Naive thymus-derived CD4-positive, alpha-beta T cell (primary cell): Measurements from ENCODE around the gene ARMC9. TPM values are rescaled to one million over a fixed set of nuclear protein-coding genes. Genes with fewer than 3 reads are reported as not detected.
A peak's percentile ranks its signal among the peaks of the same experiment; 100 is the strongest.
"Not testable (repeated sequence)": the region's sequence is repeated elsewhere in the genome, so short reads cannot be mapped to it uniquely, and the experiment has no call there.

ENCODE experiments used
- ATAC-seq: fragments of 150-1000 bp; cut with Tn5 transposase; 2 replicates; pipeline ENCODE4 v1.10.0; 2021; ENCODE audit warnings: mild to moderate bottlenecking, moderate library complexity
- CTCF ChIA-PET: fragments of 350-600 bp; sonication (Branson Sonifier 250); formaldehyde crosslinking; loops from one replicate; lab custom pipeline; 2021; ENCODE audit warnings: antibody characterized with exemption; lab: Charles Lee
- POLR2A ChIA-PET: fragments of 350-600 bp; sonication (Branson Sonifier 250); formaldehyde crosslinking; loops from one replicate; lab custom pipeline; 2021; ENCODE audit warnings: antibody characterized with exemption, inconsistent platforms; lab: Charles Lee
- DNase-seq, 9 donors: peaks; one replicate each; pipeline versions ENCODE4 v3.0.0 to v3.0.0-alpha.2; 2020 to 2022; ENCODE audit warnings: mixed read lengths in 1 of 9
- H3K27ac ChIP-seq: one replicate; pipeline ENCODE4 v1.7.0; 2013; ENCODE audit warnings: mild to moderate bottlenecking, low read depth, low read length, moderate library complexity
- H3K27me3 ChIP-seq, 2 donors: one replicate each; pipeline ENCODE4 v1.7.0; 2013; ENCODE audit warnings: low read length in 2 of 2, mild to moderate bottlenecking in 2 of 2, moderate library complexity in 2 of 2; ENCODE audit not compliant: control insufficient read depth in 2 of 2, insufficient read depth in 2 of 2
- H3K36me3 ChIP-seq, 3 experiments: 1 replicate in 2 of 3; 2 replicates in 1 of 3; pipeline ENCODE4 v1.7.0; 2013; ENCODE audit warnings: low read length in 3 of 3, mild to moderate bottlenecking in 3 of 3, moderate library complexity in 1 of 3; ENCODE audit not compliant: insufficient read depth in 3 of 3, control insufficient read depth in 2 of 3
- H3K4me1 ChIP-seq, 2 donors: one replicate each; pipeline ENCODE4 v1.7.0; 2013; ENCODE audit warnings: low read length in 2 of 2, mild to moderate bottlenecking in 2 of 2, moderate library complexity in 1 of 2; ENCODE audit not compliant: control insufficient read depth in 2 of 2, insufficient read depth in 2 of 2
- H3K4me3 ChIP-seq: 2 replicates; pipeline ENCODE4 v1.7.0; 2013; ENCODE audit warnings: mild to moderate bottlenecking, low read length
- H3K9me3 ChIP-seq, 3 experiments: 1 replicate in 2 of 3; 2 replicates in 1 of 3; pipeline ENCODE4 v1.7.0; 2013; ENCODE audit warnings: low read length in 3 of 3; ENCODE audit not compliant: control insufficient read depth in 2 of 3
- H3K27ac Mint-ChIP-seq, 9 donors: one replicate each; pipeline ENCODE4 v1.8.0; 2020 to 2022; ENCODE audit warnings: mixed read lengths in 9 of 9, mild to moderate bottlenecking in 8 of 9, moderate library complexity in 5 of 9, inconsistent platforms in 2 of 9
- H3K27me3 Mint-ChIP-seq, 5 donors: one replicate each; pipeline ENCODE4 v1.8.0; 2021 to 2022; ENCODE audit warnings: mixed read lengths in 5 of 5, mild to moderate bottlenecking in 1 of 5
- H3K36me3 Mint-ChIP-seq, 5 donors: one replicate each; pipeline ENCODE4 v1.8.0; 2020 to 2022; ENCODE audit warnings: mixed read lengths in 5 of 5, mild to moderate bottlenecking in 3 of 5, inconsistent platforms in 1 of 5
- H3K4me1 Mint-ChIP-seq, 7 donors: one replicate each; pipeline ENCODE4 v1.8.0; 2020 to 2022; ENCODE audit warnings: mixed read lengths in 7 of 7, mild to moderate bottlenecking in 3 of 7, inconsistent platforms in 1 of 7
- H3K4me3 Mint-ChIP-seq, 10 donors: one replicate each; pipeline ENCODE4 v1.8.0; 2020 to 2022; ENCODE audit warnings: mild to moderate bottlenecking in 10 of 10, mixed read lengths in 10 of 10, moderate library complexity in 6 of 10, inconsistent platforms in 2 of 10
- H3K9me3 Mint-ChIP-seq, 11 donors: one replicate each; pipeline ENCODE4 v1.8.0; 2020 to 2022; ENCODE audit warnings: mixed read lengths in 11 of 11, mild to moderate bottlenecking in 4 of 11, inconsistent platforms in 1 of 11, moderate library complexity in 1 of 11
- intact Hi-C, 2 donors: fragments of 100-400 bp; cut with micrococcal nuclease; formaldehyde crosslinking; loops; one replicate each; pipeline ENCODE4 v1.15.1; 2023
- polyA plus RNA-seq, 2 donors: library from polyadenylated mRNA; unstranded; fragments of 300-500 nt; fragmentation: Illumina TruSeq; gene quantifications; one replicate each; pipeline ENCODE4 v1.2.3, GENCODE V29; 2021
- total RNA-seq, 6 experiments: library from RNA in 5 of 6; stranded (reverse) in 5 of 6; gene quantifications; 1 replicate in 5 of 6; 2 replicates in 1 of 6; pipeline ENCODE4 v1.2.3 and lab custom pipeline; 2021 to 2026

Gene ARMC9
- total and polyA plus RNA-seq, 7 experiments from 2014 or later: 0.45 to 2.0 (median 0.85) TPM

- H3K36me3 ChIP-seq, POLR2A ChIA-PET, H3K4me3 ChIP-seq, H3K27me3 ChIP-seq, ATAC-seq, intact Hi-C loops, H3K27ac ChIP-seq, H3K9me3 ChIP-seq, H3K27ac Mint-ChIP-seq, DNase-seq, H3K9me3 Mint-ChIP-seq, H3K4me1 ChIP-seq, CTCF ChIA-PET, H3K36me3 Mint-ChIP-seq, H3K4me3 Mint-ChIP-seq: not testable (repeated sequence)
- H3K27me3 Mint-ChIP-seq: peaks cover 0 to 14% (median 0%) of the 10 kb centered on the region in 5 donors
- H3K4me1 Mint-ChIP-seq: peaks cover 8 to 23% (median 18%) of the 10 kb centered on the region in 7 donors
Observed at GRCh38 chr2:231403421-231404182, 205.2 kb downstream of the ARMC9 start.

GRCh38 chr2:231404183-231404578 lies 205.8 kb downstream of the ARMC9 start:
- peaks cover 0 to 14% (median 0%) of the 10 kb centered on the region in 5 donors for H3K27me3 Mint-ChIP-seq
- H3K36me3 ChIP-seq, H3K4me3 Mint-ChIP-seq, H3K9me3 ChIP-seq, H3K36me3 Mint-ChIP-seq, ATAC-seq, POLR2A ChIA-PET, H3K27me3 ChIP-seq, CTCF ChIA-PET, H3K27ac Mint-ChIP-seq, H3K27ac ChIP-seq, intact Hi-C loops, DNase-seq, H3K4me1 ChIP-seq, H3K4me3 ChIP-seq, H3K9me3 Mint-ChIP-seq: not testable (repeated sequence)
- peaks cover 8 to 23% (median 18%) of the 10 kb centered on the region in 7 donors for H3K4me1 Mint-ChIP-seq

- DNase-seq, H3K27ac Mint-ChIP-seq: not testable (repeated sequence)
Observed at GRCh38 chr2:231405601-231406367, 207.4 kb downstream of the ARMC9 start.

GRCh38 chr2:231407686-231408085 lies 209.3 kb downstream of the ARMC9 start:
- H3K27ac Mint-ChIP-seq, H3K4me3 Mint-ChIP-seq, H3K9me3 ChIP-seq, H3K27ac ChIP-seq, H3K27me3 ChIP-seq, POLR2A ChIA-PET, H3K4me3 ChIP-seq, H3K36me3 ChIP-seq, ATAC-seq, DNase-seq: not testable (repeated sequence)
- peaks cover 5 to 29% (median 17%) of the 10 kb centered on the region in 5 donors for H3K27me3 Mint-ChIP-seq
- H3K4me1 Mint-ChIP-seq: peaks cover 13 to 29% (median 21%) of the 10 kb centered on the region in 7 donors
- peaks cover 4 to 13% of the 10 kb centered on the region in 2 donors for H3K4me1 ChIP-seq
- peaks cover 0 to 14% (median 5%) of the 10 kb centered on the region in 11 donors for H3K9me3 Mint-ChIP-seq
- CTCF ChIA-PET: interaction anchor here (1.6 kb wide), 1 partner anchor 15 kb away, joined by 5 read pairs; no protein-coding TSS in a partner anchor
- H3K36me3 Mint-ChIP-seq: peaks cover 0 to 12% (median 5%) of the 10 kb centered on the region in 5 donors
- intact Hi-C loops: loop anchor here in 1 of 2 donors (5.0 kb wide), 1 partner anchor 305 kb away; no protein-coding TSS in a partner anchor

More at GRCh38 chr2:231405601-231406367, 207.4 kb downstream of the ARMC9 start:
- POLR2A ChIA-PET: interaction anchor here (0.6 kb wide), 1 partner anchor 292 kb away, joined by 4 read pairs; no protein-coding TSS in a partner anchor
- H3K36me3 ChIP-seq, H3K27ac ChIP-seq, H3K4me3 ChIP-seq, H3K27me3 ChIP-seq, H3K9me3 Mint-ChIP-seq, H3K36me3 Mint-ChIP-seq, H3K9me3 ChIP-seq, ATAC-seq, H3K4me1 ChIP-seq: not testable (repeated sequence)
- Mint-ChIP-seq H3K4me1 (peaks cover 8 to 23% (median 18%) of the 10 kb centered on the region in 7 donors), H3K27me3 (peaks cover 0 to 20% (median 7%) of the 10 kb centered on the region in 5 donors), H3K4me3 (peak overlapping the region in 4 of 10 donors; percentile 8 to 48 (median 36))
- intact Hi-C loops: loop anchor here in 1 of 2 donors (5.0 kb wide), 1 partner anchor 303 kb away; no protein-coding TSS in a partner anchor
- CTCF ChIA-PET: interaction anchor here (0.7 to 1.3 kb wide), 3 partner anchors 9 to 321 kb away, joined by 3 read pairs; no protein-coding TSS in a partner anchor

- H3K27me3 ChIP-seq, DNase-seq, H3K36me3 ChIP-seq, H3K27ac ChIP-seq, ATAC-seq, H3K9me3 ChIP-seq, H3K4me3 ChIP-seq, POLR2A ChIA-PET, H3K4me3 Mint-ChIP-seq, H3K27ac Mint-ChIP-seq: not testable (repeated sequence)
- H3K4me1 Mint-ChIP-seq: peaks cover 13 to 29% (median 21%) of the 10 kb centered on the region in 7 donors
- peaks cover 4 to 15% of the 10 kb centered on the region in 2 donors for H3K4me1 ChIP-seq
- H3K36me3 Mint-ChIP-seq: peaks cover 0 to 12% (median 5%) of the 10 kb centered on the region in 5 donors
- intact Hi-C loops: loop anchor here in 1 of 2 donors (5.0 kb wide), 1 partner anchor 306 kb away; no protein-coding TSS in a partner anchor
- H3K27me3 Mint-ChIP-seq: peaks cover 9 to 33% (median 22%) of the 10 kb centered on the region in 5 donors
- CTCF ChIA-PET: interaction anchor here (1.0 to 1.6 kb wide), 2 partner anchors 10 to 16 kb away, joined by 5 read pairs; no protein-coding TSS in a partner anchor
- H3K9me3 Mint-ChIP-seq: peaks cover 0 to 14% (median 5%) of the 10 kb centered on the region in 11 donors
Observed at GRCh38 chr2:231408304-231408703, 209.9 kb downstream of the ARMC9 start.

GRCh38 chr2:231409776-231410175 lies 211.3 kb downstream of the ARMC9 start:
- intact Hi-C loops: loop anchor here in 1 of 2 donors (5.0 kb wide), 2 partner anchors 112 to 307 kb away; no protein-coding TSS in a partner anchor
- H3K27ac Mint-ChIP-seq: no peak overlapping the region
- no peak overlapping the region for H3K4me3 Mint-ChIP-seq
- DNase-seq (no peak), ATAC-seq (no peak)
- Histone ChIP-seq H3K4me1 (peaks cover 4 to 15% of the 10 kb centered on the region in 2 donors), H3K4me3 (no peak overlapping the region), H3K36me3 (no peaks in the 10 kb centered on the region), H3K27ac (no peak overlapping the region), H3K9me3 (peaks cover 0 to 9% (median 0%) of the 10 kb centered on the region in 3 experiments), H3K27me3 (peaks cover 4 to 8% of the 10 kb centered on the region in 2 donors)
- H3K9me3 Mint-ChIP-seq: peaks cover 0 to 14% (median 5%) of the 10 kb centered on the region in 11 donors
- peaks cover 0 to 12% (median 5%) of the 10 kb centered on the region in 5 donors for H3K36me3 Mint-ChIP-seq
- POLR2A ChIA-PET: no interaction called here
- H3K4me1 Mint-ChIP-seq: peaks cover 13 to 29% (median 21%) of the 10 kb centered on the region in 7 donors
- H3K27me3 Mint-ChIP-seq: peaks cover 17 to 39% (median 32%) of the 10 kb centered on the region in 5 donors
- CTCF ChIA-PET: no interaction called here
